Activated CD8-positive, alpha-beta T cell treated with anti-CD3 and anti-CD28 coated beads for 36 hours (primary cell): ENCODE data around the gene RIF1. TPM values are rescaled to one million over a fixed set of nuclear protein-coding genes. Genes with fewer than 3 reads are reported as not detected.
"Not testable (repeated sequence)": the region's sequence is repeated elsewhere in the genome, so short reads cannot be mapped to it uniquely, and the experiment has no call there.

Experiments used
- ATAC-seq: fragments of 200-7000 bp; cut with Tn5 transposase; one replicate; pipeline ENCODE4 v1.10.0; 2021; ENCODE audit warnings: mild to moderate bottlenecking, moderate library complexity
- CTCF ChIA-PET: fragments of 350-600 bp; sonication (Branson Sonifier 250); formaldehyde crosslinking; loops from one replicate; lab custom pipeline; 2021; ENCODE audit warnings: antibody characterized with exemption; lab: Charles Lee
- POLR2A ChIA-PET: fragments of 350-600 bp; sonication (Branson Sonifier 250); formaldehyde crosslinking; loops from one replicate; lab custom pipeline; 2021; ENCODE audit warnings: antibody characterized with exemption; lab: Charles Lee
- DNase-seq: peaks from one replicate; pipeline ENCODE4 v3.0.0-alpha.2; 2020
- H3K27ac Mint-ChIP-seq: one replicate; pipeline ENCODE4 v1.8.0; 2021; ENCODE audit warnings: mild to moderate bottlenecking, mixed read lengths
- H3K27me3 Mint-ChIP-seq: one replicate; pipeline ENCODE4 v1.8.0; 2021; ENCODE audit warnings: mixed read lengths
- H3K36me3 Mint-ChIP-seq: one replicate; pipeline ENCODE4 v1.8.0; 2021; ENCODE audit warnings: low read depth, mixed read lengths
- H3K4me1 Mint-ChIP-seq: one replicate; pipeline ENCODE4 v1.8.0; 2021; ENCODE audit warnings: low read depth, mixed read lengths
- H3K4me3 Mint-ChIP-seq: one replicate; pipeline ENCODE4 v1.8.0; 2021; ENCODE audit warnings: mild to moderate bottlenecking, moderate library complexity, mixed read lengths
- H3K9me3 Mint-ChIP-seq: one replicate; pipeline ENCODE4 v1.8.0; 2021; ENCODE audit warnings: mixed read lengths
- CTCF ChIP-seq: fragments of 200-600 bp; IDR thresholded peaks from one replicate; pipeline ENCODE4 v1.8.0; 2022; ENCODE audit warnings: antibody characterized with exemption, mild to moderate bottlenecking
- intact Hi-C: fragments of 100-400 bp; cut with micrococcal nuclease; formaldehyde crosslinking; loops from one replicate; pipeline ENCODE4 v1.10.0; 2022
- total RNA-seq, 2 experiments: library from RNA; stranded (reverse); gene quantifications; one replicate each; pipeline ENCODE4 v1.2.3, GENCODE V29; 2021

RIF1 gene
- total RNA-seq, 2 experiments from 2014 or later: 65.3 to 73.2 TPM

DNA sequence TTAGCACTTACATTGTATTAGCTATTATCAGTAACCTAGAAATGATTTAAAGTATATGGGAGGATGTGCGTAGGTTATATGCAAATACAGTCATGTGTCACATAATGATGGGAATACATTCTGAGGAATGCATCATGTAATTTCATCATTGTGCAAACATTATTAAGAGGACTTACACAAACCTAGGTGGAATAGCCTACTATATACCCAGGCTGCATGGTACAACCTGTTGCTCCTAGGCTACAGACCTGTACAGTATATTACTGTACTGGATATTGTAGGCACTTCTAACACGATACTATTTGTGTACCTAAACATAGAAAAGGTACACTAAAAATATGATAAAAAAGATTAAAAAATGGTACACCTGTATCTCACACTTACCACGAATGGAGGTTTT lies 7.9 kb downstream of the RIF1 start:
- TF ChIP-seq CTCF: no peak
- ChIA-PET POLR2A (no interaction called here), CTCF (no interaction called here)
- intact Hi-C loops: no loop called here
- Mint-ChIP-seq H3K9me3 (no peaks in the 10 kb centered on the region), H3K27ac (peak overlapping the region; percentile 30), H3K36me3 (peaks cover 44% of the 10 kb centered on the region), H3K27me3 (no peaks in the 10 kb centered on the region), H3K4me1 (peaks cover 18% of the 10 kb centered on the region), H3K4me3 (no peak overlapping the region)
- no peak for DNase-seq
- no peak for ATAC-seq

- H3K9me3 Mint-ChIP-seq, intact Hi-C loops, DNase-seq, H3K27me3 Mint-ChIP-seq, ATAC-seq, H3K4me3 Mint-ChIP-seq: not testable (repeated sequence)
- peaks cover 58% of the 10 kb centered on the region for H3K36me3 Mint-ChIP-seq
- peaks cover 35% of the 10 kb centered on the region for H3K4me1 Mint-ChIP-seq
- peak overlapping the region; percentile 5 for H3K27ac Mint-ChIP-seq
- POLR2A ChIA-PET: interaction anchor here (1.0 to 2.7 kb wide), 4 partner anchors 8 to 17 kb away, joined by 3 to 7 read pairs (median 5); partner anchors contain the start of gene RIF1
- CTCF ChIA-PET: interaction anchor here (0.6 to 3.7 kb wide), 4 partner anchors 8 to 1146 kb away, joined by 3 to 26 read pairs (median 4); no protein-coding TSS in a partner anchor
These were observed 12.0 kb downstream of the RIF1 start for GRCh38 chr2:151421681-151422080.

DNA sequence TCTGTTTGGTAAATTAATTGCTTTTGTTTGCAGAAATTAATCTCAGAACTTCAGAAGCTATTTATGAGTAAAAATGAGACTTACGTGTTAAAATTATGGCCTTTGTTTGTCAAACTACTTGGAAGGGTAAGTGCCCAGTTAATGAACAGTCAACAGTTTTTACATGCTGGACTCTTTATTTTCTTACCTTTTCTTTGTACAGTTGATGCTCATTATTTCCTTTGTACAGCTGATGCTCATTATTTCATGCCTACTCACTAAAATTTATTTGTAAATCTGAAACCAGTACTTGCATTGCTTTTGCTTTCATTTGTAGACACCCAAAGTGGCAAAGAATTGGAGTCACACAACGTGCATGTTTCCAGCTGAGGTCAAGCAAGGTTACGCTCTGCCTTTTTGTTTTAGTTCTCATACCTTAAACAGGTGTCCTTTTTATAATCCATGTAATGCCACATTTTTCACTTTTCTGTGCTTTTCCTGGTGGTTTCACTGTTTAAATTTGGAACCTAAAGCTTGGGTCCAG lies 13.3 kb downstream of the RIF1 start:
- ChIA-PET POLR2A (interaction anchor here (0.9 to 2.7 kb wide), 2 partner anchors 10 to 162 kb away, joined by 3 to 7 read pairs; no protein-coding TSS in a partner anchor), CTCF (interaction anchor here (3.7 kb wide), 1 partner anchor 15 kb away, joined by 26 read pairs; no protein-coding TSS in a partner anchor)
- H3K4me1 Mint-ChIP-seq: peaks cover 33% of the 10 kb centered on the region
- TF ChIP-seq CTCF: no peak
- no peaks in the 10 kb centered on the region for H3K27me3 Mint-ChIP-seq
- H3K27ac Mint-ChIP-seq: peak overlapping the region; percentile 80
- DNase-seq (no peak), ATAC-seq (peak; percentile 60)
- no peaks in the 10 kb centered on the region for H3K9me3 Mint-ChIP-seq
- intact Hi-C loops: no loop called here
- H3K4me3 Mint-ChIP-seq: no peak overlapping the region
- H3K36me3 Mint-ChIP-seq: peaks cover 54% of the 10 kb centered on the region

DNA sequence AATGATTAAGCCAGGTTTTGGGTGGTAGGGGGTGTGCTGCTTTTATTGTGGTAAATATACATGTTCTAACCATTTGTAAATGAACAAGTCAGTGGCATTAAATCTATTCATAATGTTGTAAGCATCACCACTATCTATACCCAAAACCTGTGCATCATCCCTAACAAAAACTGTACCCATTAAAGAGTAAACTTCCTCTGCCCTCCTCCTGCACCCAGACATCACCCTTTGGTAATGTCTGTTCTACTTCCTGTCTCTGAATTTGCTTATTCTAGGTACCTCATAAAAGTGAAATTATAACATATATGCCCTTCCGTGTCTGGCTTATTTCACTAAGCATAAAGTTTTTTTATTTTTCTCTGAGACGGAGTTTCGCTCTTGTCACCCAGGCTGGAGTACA lies 14.1 kb downstream of the RIF1 start:
- DNase-seq: no peak
- intact Hi-C loops: no loop called here
- POLR2A ChIA-PET: interaction anchor here (0.9 to 2.7 kb wide), 2 partner anchors 10 to 163 kb away, joined by 3 to 7 read pairs; no protein-coding TSS in a partner anchor
- Mint-ChIP-seq H3K27ac (peak overlapping the region; percentile 80), H3K27me3 (no peaks in the 10 kb centered on the region), H3K4me1 (peaks cover 36% of the 10 kb centered on the region), H3K4me3 (no peak overlapping the region), H3K9me3 (no peaks in the 10 kb centered on the region), H3K36me3 (peaks cover 59% of the 10 kb centered on the region)
- CTCF ChIA-PET: interaction anchor here (1.4 kb wide), 1 partner anchor 13 kb away, joined by 4 read pairs; no protein-coding TSS in a partner anchor
- TF ChIP-seq CTCF: no peak
- peak; percentile 80 for ATAC-seq

GRCh38 chr2:151437630-151438029 lies 27.9 kb downstream of the RIF1 start:
- ChIA-PET CTCF (interaction anchor here (0.6 to 2.7 kb wide), 17 partner anchors 8 to 216 kb away, joined by 3 to 26 read pairs (median 4); no protein-coding TSS in a partner anchor), POLR2A (interaction anchor here (0.8 kb wide), 1 partner anchor 15 kb away, joined by 3 read pairs; no protein-coding TSS in a partner anchor)
- intact Hi-C loops: no loop called here
- Mint-ChIP-seq H3K4me3 (no peak overlapping the region), H3K27ac (peak overlapping the region; percentile 36), H3K4me1 (peaks cover 4% of the 10 kb centered on the region), H3K9me3 (no peaks in the 10 kb centered on the region), H3K27me3 (no peaks in the 10 kb centered on the region), H3K36me3 (peaks cover 44% of the 10 kb centered on the region)
- DNase-seq: no peak
- ATAC-seq: peak; percentile 42
- TF ChIP-seq CTCF: peak; percentile 90
